Hypothalamus (tissue), 51 donors: ENCODE measurements around the gene UGT1A8.

Experiments used
- DNase-seq, 51 donors: peaks; one replicate each; lab custom pipeline; 2025; lab: John Stamatoyannopoulos, UW

UGT1A8 gene

DNA sequence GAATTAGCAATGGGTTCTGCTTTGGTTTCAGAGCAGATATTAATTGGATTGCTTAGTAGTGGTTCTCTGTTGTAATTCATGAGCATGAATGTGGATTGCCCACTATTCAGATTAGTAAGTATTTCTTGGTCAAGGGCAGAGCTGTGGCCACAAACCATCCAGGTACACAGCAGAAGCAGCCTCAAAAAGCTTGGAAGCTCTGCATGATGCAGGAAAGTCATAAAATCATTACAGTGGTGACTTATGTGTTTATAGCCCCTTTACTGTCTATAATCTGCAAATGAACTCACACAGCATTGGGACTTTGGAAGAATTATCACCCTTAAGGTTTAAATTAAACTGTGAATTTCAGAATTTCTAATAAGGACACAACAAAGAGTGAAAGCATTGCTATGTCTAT lies 140.7 kb downstream of the UGT1A8 start:
- no peak for DNase-seq

DNA sequence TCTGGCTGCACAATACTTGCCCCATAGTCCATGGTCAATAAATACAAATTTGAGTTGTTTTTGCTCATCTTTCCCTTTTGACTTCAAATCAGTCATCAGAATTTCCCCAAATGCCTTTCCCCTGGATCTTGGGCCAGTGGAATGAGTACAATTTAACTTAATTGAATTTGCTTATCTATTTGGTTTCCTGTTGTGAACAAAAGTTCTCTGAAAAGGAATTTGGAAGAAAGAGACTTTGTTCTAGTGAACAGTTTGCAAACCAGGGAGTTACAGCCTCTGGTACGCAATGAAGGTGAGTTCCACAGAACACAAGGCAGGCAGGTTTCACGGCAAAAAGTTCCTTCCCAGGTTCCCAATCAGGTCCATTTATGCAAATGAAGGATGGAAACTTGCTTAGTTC lies 141.4 kb downstream of the UGT1A8 start:
- no peak for DNase-seq

DNA sequence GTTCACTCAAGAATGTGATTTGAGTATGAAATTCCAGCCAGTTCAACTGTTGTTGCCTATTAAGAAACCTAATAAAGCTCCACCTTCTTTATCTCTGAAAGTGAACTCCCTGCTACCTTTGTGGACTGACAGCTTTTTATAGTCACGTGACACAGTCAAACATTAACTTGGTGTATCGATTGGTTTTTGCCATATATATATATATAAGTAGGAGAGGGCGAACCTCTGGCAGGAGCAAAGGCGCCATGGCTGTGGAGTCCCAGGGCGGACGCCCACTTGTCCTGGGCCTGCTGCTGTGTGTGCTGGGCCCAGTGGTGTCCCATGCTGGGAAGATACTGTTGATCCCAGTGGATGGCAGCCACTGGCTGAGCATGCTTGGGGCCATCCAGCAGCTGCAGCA lies 142.6 kb downstream of the UGT1A8 start, which contains the start of gene UGT1A1:
Gene UGT1A1, plus strand, starts transcription at position 228 of the 400 bp plus-strand sequence. Its CDS starts 18 bp downstream, at position 246.
- no peak for DNase-seq

DNA sequence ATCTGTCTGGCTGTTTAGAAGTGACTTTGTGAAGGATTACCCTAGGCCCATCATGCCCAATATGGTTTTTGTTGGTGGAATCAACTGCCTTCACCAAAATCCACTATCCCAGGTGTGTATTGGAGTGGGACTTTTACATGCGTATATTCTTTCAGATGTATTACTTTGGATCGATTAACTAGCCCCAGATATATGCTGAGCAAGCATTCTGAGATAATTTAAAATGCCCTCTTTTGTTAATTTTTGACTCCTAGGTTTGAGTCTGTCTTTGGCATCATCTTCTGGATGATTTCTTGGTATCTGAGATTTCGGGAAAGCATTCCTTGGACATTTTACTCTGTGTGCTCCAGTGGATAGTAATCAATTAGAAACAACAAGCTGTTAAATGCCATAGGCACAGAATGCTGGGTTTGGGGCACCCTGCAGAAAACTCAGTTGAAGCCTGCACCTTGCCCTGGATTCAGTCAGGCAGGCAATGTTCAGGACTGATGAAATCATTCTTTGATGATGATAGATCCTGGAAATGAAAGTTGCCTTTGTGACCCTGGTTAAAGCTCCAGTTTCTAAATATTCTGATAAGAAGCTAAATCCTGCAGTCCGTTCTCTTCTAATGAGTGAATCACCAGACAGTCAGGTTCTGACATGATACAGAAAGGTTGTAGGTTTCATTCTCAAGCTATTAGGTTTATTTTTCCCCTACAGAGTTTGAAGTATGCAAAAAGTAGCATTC lies 143.8 kb downstream of the UGT1A8 start:
- no peak for DNase-seq

DNA sequence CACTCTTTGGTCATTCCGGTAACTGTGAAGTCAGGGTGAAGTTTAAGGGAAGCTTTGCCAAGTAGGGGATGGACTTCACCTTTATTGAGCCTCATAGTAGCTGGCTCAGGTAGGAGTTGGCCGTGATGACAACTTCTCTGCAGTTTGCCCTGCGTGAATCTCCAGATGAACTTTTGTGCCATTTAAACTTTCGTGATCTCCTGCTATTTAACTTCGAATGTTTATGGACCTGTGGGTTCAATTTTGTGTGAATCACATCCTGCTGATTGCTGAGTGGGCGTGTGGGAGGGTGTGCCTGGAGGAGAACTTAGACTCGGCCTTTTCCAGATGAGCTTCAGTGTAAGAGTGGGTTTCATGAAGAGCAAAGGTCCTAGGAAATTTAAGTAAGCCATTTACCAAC lies 146.8 kb downstream of the UGT1A8 start:
- no peak for DNase-seq

DNA sequence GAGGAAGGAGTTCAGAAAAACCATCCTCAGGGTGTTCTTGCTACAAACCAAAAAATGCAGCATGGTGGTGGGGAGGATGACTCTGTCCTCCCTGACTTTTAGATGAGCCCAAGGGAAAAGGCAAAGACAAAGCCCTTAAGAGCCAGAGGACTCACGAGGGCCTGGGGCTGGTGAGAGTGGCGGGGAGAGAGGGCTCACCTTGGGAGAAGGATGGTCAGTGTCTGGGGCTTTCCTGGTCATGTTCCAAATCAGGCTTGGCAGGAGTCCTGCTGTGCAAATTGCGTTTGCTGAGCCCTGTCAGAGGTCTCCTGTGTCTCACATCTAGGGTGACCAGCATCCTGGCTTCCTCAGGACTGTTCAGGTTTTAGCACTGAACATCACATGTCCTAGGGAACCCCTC lies 147.3 kb downstream of the UGT1A8 start:
- no peak for DNase-seq

DNA sequence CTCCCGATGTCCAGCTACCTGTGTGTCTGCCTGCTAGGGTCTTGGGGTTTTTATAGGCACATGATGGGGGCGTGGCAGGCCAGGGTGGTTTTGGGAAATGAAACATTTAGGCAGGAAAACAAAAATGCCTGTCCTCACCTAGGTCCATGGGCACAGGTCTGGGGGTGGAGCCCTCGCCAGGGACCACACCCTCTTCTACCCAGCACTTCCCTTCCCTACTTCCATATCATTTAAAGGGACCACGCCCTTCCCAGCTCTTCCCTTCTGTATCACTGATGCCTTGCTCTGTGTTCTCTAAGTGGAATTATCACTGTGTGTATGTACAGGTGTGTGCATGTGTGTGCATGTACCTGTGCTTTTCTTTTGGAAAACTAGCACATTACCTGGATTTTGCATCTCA lies 149.0 kb downstream of the UGT1A8 start:
- no peak for DNase-seq

DNA sequence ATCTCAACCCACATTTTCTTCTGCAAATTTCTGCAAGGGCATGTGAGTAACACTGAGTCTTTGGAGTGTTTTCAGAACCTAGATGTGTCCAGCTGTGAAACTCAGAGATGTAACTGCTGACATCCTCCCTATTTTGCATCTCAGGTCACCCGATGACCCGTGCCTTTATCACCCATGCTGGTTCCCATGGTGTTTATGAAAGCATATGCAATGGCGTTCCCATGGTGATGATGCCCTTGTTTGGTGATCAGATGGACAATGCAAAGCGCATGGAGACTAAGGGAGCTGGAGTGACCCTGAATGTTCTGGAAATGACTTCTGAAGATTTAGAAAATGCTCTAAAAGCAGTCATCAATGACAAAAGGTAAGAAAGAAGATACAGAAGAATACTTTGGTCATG lies 150.6 kb downstream of the UGT1A8 start:
- DNase-seq: no peak

DNA sequence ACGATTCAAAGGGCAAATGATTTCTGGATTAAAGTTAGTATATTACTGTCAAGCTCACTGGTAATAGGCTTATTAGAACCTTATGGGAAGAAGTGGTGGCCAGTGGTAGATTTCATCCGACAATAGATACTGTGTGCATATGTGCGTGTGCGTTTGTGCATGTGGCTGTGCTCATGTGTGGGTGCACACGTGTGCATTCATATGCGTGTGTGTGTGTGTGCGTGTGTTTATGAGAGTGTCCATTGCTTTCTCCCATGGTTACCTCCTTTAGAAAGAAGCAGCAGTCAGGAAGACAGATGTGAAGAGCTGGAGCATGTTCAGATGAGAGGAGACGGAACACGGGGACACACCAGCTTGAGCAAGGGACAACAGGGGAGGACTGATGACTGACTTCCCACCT lies 151.8 kb downstream of the UGT1A8 start:
- DNase-seq: no peak

DNA sequence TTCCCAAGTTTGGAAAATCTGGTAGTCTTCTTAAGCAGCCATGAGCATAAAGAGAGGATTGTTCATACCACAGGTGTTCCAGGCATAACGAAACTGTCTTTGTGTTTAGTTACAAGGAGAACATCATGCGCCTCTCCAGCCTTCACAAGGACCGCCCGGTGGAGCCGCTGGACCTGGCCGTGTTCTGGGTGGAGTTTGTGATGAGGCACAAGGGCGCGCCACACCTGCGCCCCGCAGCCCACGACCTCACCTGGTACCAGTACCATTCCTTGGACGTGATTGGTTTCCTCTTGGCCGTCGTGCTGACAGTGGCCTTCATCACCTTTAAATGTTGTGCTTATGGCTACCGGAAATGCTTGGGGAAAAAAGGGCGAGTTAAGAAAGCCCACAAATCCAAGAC lies 154.7 kb downstream of the UGT1A8 start:
- DNase-seq: no peak

DNA sequence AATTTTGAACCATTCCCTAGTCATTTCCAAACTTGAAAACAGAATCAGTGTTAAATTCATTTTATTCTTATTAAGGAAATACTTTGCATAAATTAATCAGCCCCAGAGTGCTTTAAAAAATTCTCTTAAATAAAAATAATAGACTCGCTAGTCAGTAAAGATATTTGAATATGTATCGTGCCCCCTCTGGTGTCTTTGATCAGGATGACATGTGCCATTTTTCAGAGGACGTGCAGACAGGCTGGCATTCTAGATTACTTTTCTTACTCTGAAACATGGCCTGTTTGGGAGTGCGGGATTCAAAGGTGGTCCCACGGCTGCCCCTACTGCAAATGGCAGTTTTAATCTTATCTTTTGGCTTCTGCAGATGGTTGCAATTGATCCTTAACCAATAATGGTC lies 155.2 kb downstream of the UGT1A8 start:
- DNase-seq: no peak

DNA sequence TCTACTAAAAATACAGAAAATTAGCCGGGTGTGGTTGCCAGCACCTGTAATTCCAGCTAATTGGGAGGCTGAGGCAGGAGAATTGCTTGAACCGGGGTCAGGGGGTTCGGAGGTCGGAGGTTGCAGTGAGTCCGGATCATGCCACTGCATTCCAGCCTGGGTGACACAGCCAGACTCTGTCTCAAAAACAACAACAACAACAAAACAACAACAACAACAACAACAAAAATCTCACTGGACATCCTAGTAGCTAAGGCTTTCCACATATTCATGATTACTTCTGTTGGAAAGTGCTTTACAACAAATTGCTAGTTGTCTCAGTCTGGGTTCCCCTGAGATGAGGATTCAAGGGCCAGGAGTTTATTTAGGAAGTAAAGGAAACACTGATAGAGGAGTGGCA lies 156.4 kb downstream of the UGT1A8 start:
- no peak for DNase-seq

DNA sequence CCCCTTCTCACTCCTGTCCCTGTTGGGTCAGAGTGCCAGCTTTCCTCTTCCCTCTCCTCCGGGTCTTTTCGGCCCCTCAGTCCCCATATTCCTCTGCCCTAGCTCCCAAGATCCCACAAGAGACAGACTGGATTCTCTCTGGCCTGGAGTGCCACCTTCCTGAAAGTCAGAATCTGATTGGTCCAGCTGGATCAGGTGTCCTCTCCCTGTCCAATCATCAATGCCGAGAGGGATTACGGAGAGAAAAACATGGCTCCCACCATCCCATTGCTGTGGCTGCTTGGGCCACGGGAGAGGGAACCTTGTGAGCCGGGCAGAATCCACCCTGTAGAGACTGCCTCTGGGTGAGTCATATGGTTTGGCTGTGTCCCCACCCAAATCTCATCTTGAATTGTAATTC lies 158.0 kb downstream of the UGT1A8 start:
- no peak for DNase-seq

DNA sequence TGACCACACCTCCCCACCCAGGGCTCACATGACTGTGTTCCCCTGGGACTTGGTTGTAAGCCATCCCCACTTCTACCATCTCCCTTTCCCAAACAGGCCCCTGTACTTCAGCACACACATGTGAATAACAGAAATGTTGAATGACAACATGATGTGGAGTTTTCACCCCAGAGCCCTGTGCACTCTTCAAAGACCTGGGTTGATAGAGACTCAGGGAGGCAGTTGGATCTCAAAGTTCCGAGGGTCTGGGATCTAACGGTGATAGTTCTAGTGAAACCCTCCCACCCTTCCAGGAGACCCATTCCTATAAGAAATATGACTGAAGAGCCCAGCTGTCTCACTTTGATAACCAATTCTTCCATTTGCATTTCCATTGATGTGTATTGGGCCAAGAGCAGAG lies 160.6 kb downstream of the UGT1A8 start, which contains the start of gene MROH2A:
Gene MROH2A, plus strand, starts transcription at position 301 of the 400 bp plus-strand sequence. CDS start 1,029 bp downstream, outside the sequence.
- DNase-seq: no peak

DNA sequence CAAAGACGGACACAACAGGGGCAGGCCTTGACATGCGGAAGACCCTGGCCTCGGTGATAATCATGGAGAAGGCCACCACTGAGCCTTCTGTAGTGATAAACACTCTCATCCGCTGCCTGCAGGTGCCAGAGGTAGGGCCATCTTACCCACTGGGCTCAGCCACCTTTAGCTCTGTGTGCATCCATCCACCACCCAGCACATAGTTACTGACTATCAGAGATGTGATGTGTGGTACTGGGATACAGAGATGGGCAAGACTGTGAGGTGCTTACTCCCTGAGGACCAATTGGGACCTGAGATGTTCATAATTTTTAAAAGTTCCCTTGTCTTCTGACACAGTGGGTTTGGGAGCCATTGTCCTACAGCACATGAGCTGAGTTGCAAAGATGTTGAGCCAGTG lies 162.3 kb downstream of the UGT1A8 start:
- no peak for DNase-seq

DNA sequence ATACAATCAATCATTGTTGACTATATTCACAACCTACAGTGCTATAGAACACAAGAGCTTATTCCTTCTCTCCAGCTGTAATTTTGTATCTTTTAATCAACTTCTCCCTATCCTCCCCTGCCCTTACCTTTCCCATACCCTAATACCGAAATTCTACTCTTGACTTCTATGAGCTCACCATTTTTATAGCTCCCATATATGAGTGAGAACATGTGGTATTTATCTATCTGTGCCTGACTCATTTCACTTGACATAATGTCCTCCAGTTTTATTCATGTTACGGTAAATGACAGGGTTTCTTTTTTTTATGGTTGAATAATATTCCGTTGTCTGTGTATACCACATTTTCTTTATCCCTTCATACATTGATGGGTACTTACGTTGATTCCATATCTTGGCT lies 163.3 kb downstream of the UGT1A8 start:
- no peak for DNase-seq

DNA sequence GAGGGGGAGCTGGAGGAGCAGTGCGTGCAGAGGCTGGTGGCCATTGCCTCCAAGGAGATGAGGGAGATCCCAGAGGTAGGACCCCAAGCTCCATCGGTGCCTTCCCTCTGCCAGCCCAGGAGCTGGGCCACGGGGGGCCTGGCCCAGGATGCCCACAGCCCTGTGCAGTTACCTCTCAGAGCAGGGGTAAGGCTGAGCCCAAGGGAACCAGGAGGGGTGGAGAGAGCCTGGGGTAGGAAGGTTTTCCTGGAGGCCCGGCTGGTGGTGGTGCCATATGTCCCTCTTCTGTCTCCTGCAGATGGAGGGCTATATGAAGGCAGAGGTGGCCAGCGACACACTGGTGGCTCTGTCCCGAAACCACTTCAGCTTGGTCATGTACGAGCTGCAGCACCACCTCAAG lies 172.1 kb downstream of the UGT1A8 start:
- DNase-seq: no peak

DNA sequence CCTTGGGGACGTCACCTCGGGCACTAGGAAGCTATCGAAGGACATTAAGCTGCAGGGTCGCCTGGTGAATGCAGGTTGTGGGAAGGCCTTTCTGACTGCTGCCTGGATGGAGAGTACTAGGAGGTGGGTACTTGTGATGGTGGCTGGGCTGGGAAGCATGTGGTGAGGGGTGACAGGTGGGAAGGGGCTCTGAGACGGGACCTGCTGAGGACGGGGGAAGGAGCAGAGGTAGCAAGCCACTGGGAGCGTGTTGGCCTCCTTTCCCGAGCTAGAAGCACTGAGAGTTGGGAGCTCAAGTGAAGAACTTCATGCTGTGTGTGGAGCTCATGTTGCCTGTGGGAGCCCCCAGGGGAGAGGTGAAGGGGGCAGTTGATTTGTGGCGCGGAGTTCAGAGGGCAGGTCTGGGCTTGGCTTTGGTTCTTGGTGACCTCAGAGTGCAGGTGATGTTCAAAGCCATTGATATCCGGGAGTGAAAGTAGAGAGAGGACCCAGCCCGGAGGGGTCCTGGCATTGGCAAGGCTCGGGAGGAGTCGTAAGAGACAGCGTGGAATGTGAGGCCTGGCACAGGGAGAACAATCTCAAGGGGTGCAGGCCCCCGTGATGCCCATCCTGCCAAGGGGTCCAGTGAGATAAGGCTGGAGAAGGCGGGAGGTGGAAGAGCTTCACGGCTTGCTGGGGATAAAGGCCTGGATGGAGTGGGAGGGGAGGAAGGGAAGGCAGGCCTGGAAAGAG lies 173.9 kb downstream of the UGT1A8 start:
- no peak for DNase-seq

DNA sequence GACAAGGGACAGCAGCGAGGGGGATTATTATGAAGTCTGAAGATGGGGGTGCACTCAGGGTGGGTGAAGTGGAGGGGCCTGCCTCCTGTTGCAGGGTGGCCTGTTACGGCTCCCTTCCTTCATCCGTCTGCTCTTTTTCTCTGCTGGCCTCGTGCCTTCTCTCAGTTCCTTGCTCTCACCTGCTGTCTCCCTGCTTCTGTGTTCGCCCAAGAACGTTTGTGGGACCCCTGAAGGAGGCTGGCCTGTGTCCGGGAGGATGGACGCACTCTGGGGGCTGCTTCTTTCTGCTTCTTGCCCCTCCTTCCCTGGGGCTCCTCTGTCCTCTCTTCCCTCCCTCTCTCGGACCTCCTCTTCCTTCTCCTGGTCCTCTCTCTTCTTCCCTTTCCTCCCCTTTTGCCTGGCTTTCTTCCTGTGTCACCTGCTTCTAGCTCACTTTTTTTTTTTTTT lies 174.5 kb downstream of the UGT1A8 start:
- no peak for DNase-seq

DNA sequence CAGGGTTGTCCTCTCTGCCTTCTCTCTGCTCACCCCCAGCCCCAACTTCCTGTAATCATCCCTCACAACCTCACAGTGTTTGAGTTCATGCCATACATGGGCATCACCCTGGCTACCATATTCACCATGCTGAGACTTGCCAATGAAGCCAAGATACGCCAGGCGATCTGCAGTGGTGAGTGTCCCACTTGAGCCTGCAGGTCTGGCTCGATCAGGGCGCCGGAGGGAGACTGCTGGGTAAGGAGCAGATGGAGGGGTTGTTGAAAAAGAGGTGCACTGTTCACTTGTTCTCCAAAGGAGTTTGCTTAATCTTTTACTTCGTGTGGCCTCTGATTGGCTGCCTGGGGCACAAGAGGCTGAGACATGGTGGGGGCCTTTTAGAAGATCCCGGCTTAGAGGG lies 175.3 kb downstream of the UGT1A8 start:
- DNase-seq: no peak

DNA sequence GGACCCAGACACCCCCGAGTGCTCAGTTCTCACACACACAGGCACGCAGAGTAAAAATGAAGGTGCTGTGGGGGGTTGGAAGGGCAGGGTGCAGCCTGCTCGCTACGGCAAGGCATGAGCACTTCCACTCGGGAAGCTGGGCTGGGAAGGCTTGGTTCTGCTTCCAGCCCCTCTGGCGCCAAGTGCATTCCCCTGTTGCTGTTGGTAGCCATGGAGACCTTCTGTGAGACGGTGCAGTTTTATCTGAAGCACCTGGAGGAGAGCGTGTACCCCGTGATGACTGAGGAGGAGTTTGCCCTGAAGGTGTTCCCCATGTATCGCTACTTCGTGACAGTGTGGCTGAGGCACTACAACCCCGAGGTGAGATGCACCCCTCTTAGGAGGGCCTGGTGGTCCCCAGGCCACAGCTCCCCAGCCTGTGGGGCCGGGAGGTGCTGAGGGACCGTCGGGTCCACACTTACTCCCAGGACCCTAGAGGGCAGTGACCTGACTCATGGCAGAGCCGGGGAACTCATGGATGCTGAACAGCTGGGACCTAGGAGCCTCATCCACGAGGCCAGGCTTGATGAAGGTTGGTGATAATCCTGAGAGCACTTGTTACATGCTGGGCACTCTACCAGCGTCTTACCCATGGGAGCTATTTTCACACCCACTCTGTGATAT lies 176.2 kb downstream of the UGT1A8 start:
- peak in 1 of 51 donors; percentile 5 for DNase-seq
